Femur (tissue), 1 donor: ENCODE results near the gene TUBA3E.
"Not testable (repeated sequence)": the region's sequence is repeated elsewhere in the genome, so short reads cannot be mapped to it uniquely, and the experiment has no call there.

Experiments
- DNase-seq: peaks from one replicate; pipeline ENCODE4 v3.0.0-alpha.2; 2017

TUBA3E gene

GRCh38 chr2:130142396-130143265 lies 55.6 kb downstream of the TUBA3E start:
- DNase-seq, result not testable (repeated sequence)
